Fibroblast of skin of back (primary cell): ENCODE data around the gene S100A7A.
A peak's percentile ranks its signal among the peaks of the same experiment; 100 is the strongest.
"Not testable (repeated sequence)": the region's sequence is repeated elsewhere in the genome, so short reads cannot be mapped to it uniquely, and the experiment has no call there.

ENCODE experiments used
- DNase-seq: peaks from one replicate; pipeline ENCODE4 v3.0.0-alpha.2; 2013

S100A7A gene

GRCh38 chr1:153428073-153428638 lies 11.8 kb downstream of the S100A7A start:
- no peak for DNase-seq

- DNase-seq, result no peak
These were observed 12.5 kb downstream of the S100A7A start for GRCh38 chr1:153428791-153429190.

GRCh38 chr1:153429266-153430165 lies 13.2 kb downstream of the S100A7A start:
- no peak for DNase-seq

- DNase-seq, result no peak
These were observed 13.8 kb downstream of the S100A7A start for GRCh38 chr1:153430166-153430553.

GRCh38 chr1:153430561-153430960 lies 14.2 kb downstream of the S100A7A start:
- DNase-seq, result no peak

- no peak for DNase-seq
These were observed 14.7 kb downstream of the S100A7A start for GRCh38 chr1:153431002-153431401.

- no peak for DNase-seq
These were observed 15.1 kb downstream of the S100A7A start for GRCh38 chr1:153431427-153431826.

GRCh38 chr1:153431928-153432327 lies 15.6 kb downstream of the S100A7A start:
- no peak for DNase-seq

- no peak for DNase-seq
These were observed 16.8 kb downstream of the S100A7A start for GRCh38 chr1:153432874-153433681.

GRCh38 chr1:153434746-153435455 lies 18.6 kb downstream of the S100A7A start:
- DNase-seq, result no peak

GRCh38 chr1:153437236-153437635 lies 20.9 kb downstream of the S100A7A start:
- no peak for DNase-seq

GRCh38 chr1:153438599-153438998 lies 22.3 kb downstream of the S100A7A start:
- DNase-seq, result no peak

- no peak for DNase-seq
These were observed 23.0 kb downstream of the S100A7A start for GRCh38 chr1:153439273-153439672.

GRCh38 chr1:153441238-153441755 lies 25.0 kb downstream of the S100A7A start:
- DNase-seq, result no peak

- no peak for DNase-seq
These were observed 27.2 kb downstream of the S100A7A start for GRCh38 chr1:153443486-153443885.

- DNase-seq, result no peak
These were observed 27.8 kb downstream of the S100A7A start for GRCh38 chr1:153444078-153444477.

GRCh38 chr1:153447498-153448170 lies 31.3 kb downstream of the S100A7A start:
- DNase-seq, result peak; percentile 41

- DNase-seq, result not testable (repeated sequence)
These were observed 32.5 kb downstream of the S100A7A start for GRCh38 chr1:153448851-153449250.

GRCh38 chr1:153456396-153456795 lies 40.1 kb downstream of the S100A7A start:
- no peak for DNase-seq

GRCh38 chr1:153459655-153460054 lies 43.3 kb downstream of the S100A7A start:
- no peak for DNase-seq

- no peak for DNase-seq
These were observed 44.2 kb downstream of the S100A7A start, which contains the start of gene S100A7 for GRCh38 chr1:153460551-153460950. TSS of gene S100A7 (minus strand) at chr1:153460651. CDS start at chr1:153459013, 1,638 bp downstream.

- not testable (repeated sequence) for DNase-seq
These were observed 46.4 kb downstream of the S100A7A start for GRCh38 chr1:153462741-153463140.
